Smooth muscle cell (in vitro differentiated cells): Measurements from ENCODE around the gene TECTB. TPM values are rescaled to one million over a fixed set of nuclear protein-coding genes. Genes with fewer than 3 reads are reported as not detected.

Experiments
- DNase-seq: peaks from one replicate; lab custom pipeline; 2025; ENCODE audit not compliant: unreplicated experiment; lab: John Stamatoyannopoulos, UW
- H2AFZ ChIP-seq: fragments of 200-600 bp; sonication (generic); 2 replicates; pipeline ENCODE4 v1.6.0; 2016; ENCODE audit warnings: antibody characterized with exemption, low read depth, mild to moderate bottlenecking
- H3F3A ChIP-seq: fragments of 200-600 bp; sonication (generic); 2 replicates; pipeline ENCODE4 v1.6.0; 2017; ENCODE audit warnings: antibody characterized with exemption, low read depth
- H3K27ac ChIP-seq: fragments of 200-600 bp; sonication (generic); 2 replicates; pipeline ENCODE4 v1.5.1; 2016; ENCODE audit warnings: low read depth, mild to moderate bottlenecking
- H3K27me3 ChIP-seq: fragments of 200-600 bp; sonication (generic); 2 replicates; pipeline ENCODE4 v1.6.1; 2016; ENCODE audit warnings: low read depth, mild to moderate bottlenecking
- H3K36me3 ChIP-seq: fragments of 200-600 bp; sonication (generic); 2 replicates; pipeline ENCODE4 v1.5.1; 2016; ENCODE audit warnings: low read depth
- H3K4me1 ChIP-seq: fragments of 200-600 bp; sonication (generic); 2 replicates; pipeline ENCODE4 v1.5.1; 2016; ENCODE audit warnings: low read depth
- H3K4me2 ChIP-seq: fragments of 200-600 bp; sonication (generic); 2 replicates; pipeline ENCODE4 v1.6.0; 2016; ENCODE audit warnings: mild to moderate bottlenecking
- H3K4me3 ChIP-seq: fragments of 200-600 bp; sonication (generic); 2 replicates; pipeline ENCODE4 v1.5.1; 2016; ENCODE audit warnings: mild to moderate bottlenecking
- H3K79me2 ChIP-seq: fragments of 200-600 bp; sonication (generic); 2 replicates; pipeline ENCODE4 v1.6.0; 2016; ENCODE audit warnings: low read depth, mild to moderate bottlenecking
- H3K9ac ChIP-seq: fragments of 200-600 bp; sonication (generic); 2 replicates; pipeline ENCODE4 v1.6.0; 2016; ENCODE audit warnings: low read depth
- H3K9me3 ChIP-seq: fragments of 200-600 bp; sonication (generic); replicated peaks from 2 replicates; pipeline ENCODE4 v1.5.1; 2016; ENCODE audit warnings: low read depth
- H4K20me1 ChIP-seq: fragments of 200-600 bp; sonication (generic); 2 replicates; pipeline ENCODE4 v1.6.0; 2016; ENCODE audit warnings: low read depth
- whole genome bisulfite sequencing: methylation state at CpG from one replicate; pipeline ENCODE4 v1.1.7; 2016; ENCODE audit warnings: low lambda C conversion rate; 5-methylcytosine and 5-hydroxymethylcytosine counted together
- polyA plus RNA-seq: library from polyadenylated mRNA; unstranded; fragments of >200 nt; fragmentation: Nextera tagmentation; extraction: Ambion mirVana; gene quantifications from 2 replicates; pipeline ENCODE4 v1.2.1, GENCODE V29; 2016
- total RNA-seq: library from RNA; depleted of rRNA; stranded (reverse); fragments of >200 nt; gene quantifications from 2 replicates; pipeline ENCODE4 v1.2.3, GENCODE V29; 2014
- TF ChIP-seq, protein P1 (sequence below): fragments of 200-600 bp; sonication (generic); IDR thresholded peaks from 2 replicates; pipeline ENCODE4 v1.5.1; 2017; ENCODE audit warnings: borderline replicate concordance, mild to moderate bottlenecking, antibody characterized with exemption; ENCODE audit not compliant: insufficient read depth, poor library complexity, severe bottlenecking

Gene TECTB
- total and polyA plus RNA-seq, 2 experiments from 2014 or later: not detected

GRCh38 chr10:112349521-112350085 is 66.4 kb downstream of the TECTB start:
- H2AFZ ChIP-seq: no peak overlapping the region
- no peaks in the 10 kb centered on the region for H4K20me1 ChIP-seq
- no peak overlapping the region for H3K4me3 ChIP-seq
- TF ChIP-seq, protein P1, sequence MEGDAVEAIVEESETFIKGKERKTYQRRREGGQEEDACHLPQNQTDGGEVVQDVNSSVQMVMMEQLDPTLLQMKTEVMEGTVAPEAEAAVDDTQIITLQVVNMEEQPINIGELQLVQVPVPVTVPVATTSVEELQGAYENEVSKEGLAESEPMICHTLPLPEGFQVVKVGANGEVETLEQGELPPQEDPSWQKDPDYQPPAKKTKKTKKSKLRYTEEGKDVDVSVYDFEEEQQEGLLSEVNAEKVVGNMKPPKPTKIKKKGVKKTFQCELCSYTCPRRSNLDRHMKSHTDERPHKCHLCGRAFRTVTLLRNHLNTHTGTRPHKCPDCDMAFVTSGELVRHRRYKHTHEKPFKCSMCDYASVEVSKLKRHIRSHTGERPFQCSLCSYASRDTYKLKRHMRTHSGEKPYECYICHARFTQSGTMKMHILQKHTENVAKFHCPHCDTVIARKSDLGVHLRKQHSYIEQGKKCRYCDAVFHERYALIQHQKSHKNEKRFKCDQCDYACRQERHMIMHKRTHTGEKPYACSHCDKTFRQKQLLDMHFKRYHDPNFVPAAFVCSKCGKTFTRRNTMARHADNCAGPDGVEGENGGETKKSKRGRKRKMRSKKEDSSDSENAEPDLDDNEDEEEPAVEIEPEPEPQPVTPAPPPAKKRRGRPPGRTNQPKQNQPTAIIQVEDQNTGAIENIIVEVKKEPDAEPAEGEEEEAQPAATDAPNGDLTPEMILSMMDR: no peak
- H3K9me3 ChIP-seq: no peaks in the 10 kb centered on the region
- no peaks in the 10 kb centered on the region for H3K4me1 ChIP-seq
- H3K27me3 ChIP-seq: no peaks in the 10 kb centered on the region
- no peak overlapping the region for H3K4me2 ChIP-seq
- H3K9ac ChIP-seq: no peak overlapping the region
- 91% methylated on average over 30 of the region's 46 CpGs for WGBS
- H3F3A ChIP-seq: no peaks in the 10 kb centered on the region
- H3K36me3 ChIP-seq: no peaks in the 10 kb centered on the region
- no peaks in the 10 kb centered on the region for H3K79me2 ChIP-seq
- DNase-seq: no peak
- no peak overlapping the region for H3K27ac ChIP-seq

DNA sequence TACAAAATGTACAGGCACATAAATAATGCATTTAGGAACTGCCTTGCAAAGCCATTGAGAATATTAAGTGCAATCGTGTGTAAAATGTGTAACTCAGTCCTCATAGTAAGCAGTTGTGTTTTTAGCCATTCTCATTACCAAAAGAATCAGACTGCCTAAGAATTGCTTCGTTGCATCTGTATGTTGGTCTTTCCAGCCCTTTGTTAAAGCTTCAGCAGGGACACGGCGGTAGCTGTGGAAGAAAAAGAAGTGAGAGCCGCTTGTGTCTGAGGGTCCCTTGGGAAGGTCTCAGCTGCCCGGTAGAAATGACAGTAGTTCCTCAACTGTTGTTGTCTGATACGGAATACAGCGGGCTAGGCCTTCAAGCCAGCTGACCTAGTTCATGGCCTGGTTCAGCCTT is 67.9 kb downstream of the TECTB start:
- Histone ChIP-seq H3K4me1 (no peaks in the 10 kb centered on the region), H3F3A (no peaks in the 10 kb centered on the region), H3K9me3 (no peaks in the 10 kb centered on the region), H3K4me3 (no peak overlapping the region), H3K27me3 (no peaks in the 10 kb centered on the region), H3K79me2 (no peaks in the 10 kb centered on the region), H3K27ac (no peak overlapping the region), H3K4me2 (no peak overlapping the region), H3K9ac (no peak overlapping the region), H2AFZ (no peak overlapping the region), H3K36me3 (no peaks in the 10 kb centered on the region), H4K20me1 (no peaks in the 10 kb centered on the region)
- TF ChIP-seq, protein P1: no peak
- 85% methylated on average over 8 of the region's 8 CpGs for WGBS
- DNase-seq: no peak

- Histone ChIP-seq H3K4me1 (no peaks in the 10 kb centered on the region), H3K9me3 (no peaks in the 10 kb centered on the region), H3K27me3 (no peaks in the 10 kb centered on the region), H3K9ac (no peak overlapping the region), H3K27ac (no peak overlapping the region), H3K4me3 (no peak overlapping the region), H3F3A (no peaks in the 10 kb centered on the region), H3K79me2 (no peaks in the 10 kb centered on the region), H2AFZ (no peak overlapping the region), H3K36me3 (no peaks in the 10 kb centered on the region), H4K20me1 (no peaks in the 10 kb centered on the region), H3K4me2 (no peak overlapping the region)
- DNase-seq: no peak
- TF ChIP-seq, protein P1: no peak
- WGBS: 67% methylated on average over 3 of the region's 3 CpGs
Observed at GRCh38 chr10:112352044-112352443, 68.8 kb downstream of the TECTB start.

- H3K36me3 ChIP-seq: no peaks in the 10 kb centered on the region
- DNase-seq: no peak
- H3K4me2 ChIP-seq: no peak overlapping the region
- H4K20me1 ChIP-seq: no peaks in the 10 kb centered on the region
- no peaks in the 10 kb centered on the region for H3K4me1 ChIP-seq
- no peak overlapping the region for H3K9ac ChIP-seq
- no peak overlapping the region for H3K27ac ChIP-seq
- H2AFZ ChIP-seq: no peak overlapping the region
- H3K4me3 ChIP-seq: no peak overlapping the region
- H3K9me3 ChIP-seq: no peaks in the 10 kb centered on the region
- no peaks in the 10 kb centered on the region for H3K79me2 ChIP-seq
- H3K27me3 ChIP-seq: no peaks in the 10 kb centered on the region
- TF ChIP-seq, protein P1: no peak
- no peaks in the 10 kb centered on the region for H3F3A ChIP-seq
Observed at GRCh38 chr10:112353046-112353445, 69.8 kb downstream of the TECTB start.
